Neuronal stem cell (in vitro differentiated cells): ENCODE results near the gene UTF1.

Experiments
- DNase-seq: peaks from one replicate; pipeline ENCODE4 v3.0.0-alpha.2; 2013; ENCODE audit warnings: low spot score
- H2AFZ ChIP-seq: one replicate; pipeline ENCODE4 v1.6.1; 2013; ENCODE audit warnings: mild to moderate bottlenecking, low read length, inconsistent platforms
- H2AK5ac ChIP-seq: 2 replicates; pipeline ENCODE4 v1.6.1; 2013; ENCODE audit warnings: low read depth, mild to moderate bottlenecking, inconsistent platforms, low read length, moderate library complexity, mixed read lengths
- H2BK120ac ChIP-seq: 2 replicates; pipeline ENCODE4 v1.6.1; 2013; ENCODE audit warnings: low read depth, mild to moderate bottlenecking, inconsistent platforms, low read length, moderate library complexity, mixed read lengths
- H2BK12ac ChIP-seq: one replicate; pipeline ENCODE4 v1.6.1; 2013; ENCODE audit warnings: low read length, inconsistent platforms
- H2BK15ac ChIP-seq: 2 replicates; pipeline ENCODE4 v1.6.1; 2013; ENCODE audit warnings: mild to moderate bottlenecking, low read length, inconsistent platforms, mixed read lengths
- H2BK5ac ChIP-seq: one replicate; pipeline ENCODE4 v1.6.1; 2013; ENCODE audit warnings: inconsistent platforms, mild to moderate bottlenecking, low read length, moderate library complexity
- H3K14ac ChIP-seq: one replicate; pipeline ENCODE4 v1.6.1; 2013; ENCODE audit warnings: low read length, inconsistent platforms
- H3K18ac ChIP-seq: 2 replicates; pipeline ENCODE4 v1.6.1; 2013; ENCODE audit warnings: low read length, inconsistent platforms
- H3K23ac ChIP-seq: 2 replicates; pipeline ENCODE4 v1.6.1; 2013; ENCODE audit warnings: low read depth, mild to moderate bottlenecking, mixed read lengths, low read length, inconsistent platforms; ENCODE audit not compliant: poor library complexity
- H3K27ac ChIP-seq: replicated peaks from 3 replicates; pipeline ENCODE4 v1.5.1; 2013; ENCODE audit warnings: low read length, inconsistent platforms
- H3K27me3 ChIP-seq, 3 experiments: 2 replicates each; pipeline ENCODE4 v1.6.1; 2013; ENCODE audit warnings: low read length in 3 of 3, mild to moderate bottlenecking in 2 of 3, inconsistent platforms in 1 of 3, low read depth in 1 of 3, mixed read lengths in 1 of 3, moderate library complexity in 1 of 3; ENCODE audit not compliant: control insufficient read depth in 3 of 3, insufficient read depth in 3 of 3
- H3K36me3 ChIP-seq, 2 donors: replicated peaks in 1 of 2; 2 replicates each; pipeline ENCODE4 v1.6.1; 2013; ENCODE audit warnings: low read length in 2 of 2; ENCODE audit not compliant: control insufficient read depth in 2 of 2, insufficient read depth in 2 of 2
- H3K4ac ChIP-seq: 2 replicates; pipeline ENCODE4 v1.6.1; 2013; ENCODE audit warnings: inconsistent platforms, mild to moderate bottlenecking, low read length, moderate library complexity
- H3K4me1 ChIP-seq, 2 donors: 1 replicate in 1 of 2; 2 replicates in 1 of 2; pipeline ENCODE4 v1.6.1; 2013; ENCODE audit warnings: low read length in 2 of 2, low read depth in 1 of 2; ENCODE audit not compliant: control insufficient read depth in 2 of 2, insufficient read depth in 1 of 2
- H3K4me2 ChIP-seq: one replicate; pipeline ENCODE4 v1.6.1; 2013; ENCODE audit warnings: mild to moderate bottlenecking, low read length, inconsistent platforms; ENCODE audit not compliant: insufficient read depth, poor library complexity, severe bottlenecking
- H3K4me3 ChIP-seq, 2 donors: 2 replicates each; pipeline ENCODE4 v1.5.1; 2013; ENCODE audit warnings: low read length in 2 of 2, mild to moderate bottlenecking in 2 of 2, inconsistent platforms in 1 of 2, moderate library complexity in 1 of 2
- H3K79me1 ChIP-seq: one replicate; pipeline ENCODE4 v1.6.1; 2013; ENCODE audit warnings: low read depth, mild to moderate bottlenecking, inconsistent platforms, low read length, moderate library complexity
- H3K9ac ChIP-seq: one replicate; pipeline ENCODE4 v1.6.1; 2013; ENCODE audit warnings: mild to moderate bottlenecking, low read depth, low read length, inconsistent platforms; ENCODE audit not compliant: poor library complexity
- H3K9me3 ChIP-seq, 2 donors: replicated peaks in 1 of 2; 2 replicates each; pipeline versions ENCODE3 to v1.6.1; 2013; ENCODE audit warnings: low read length in 2 of 2, mild to moderate bottlenecking in 2 of 2, inconsistent platforms in 1 of 2, low read depth in 1 of 2, mixed read lengths in 1 of 2, moderate library complexity in 1 of 2; ENCODE audit not compliant: control insufficient read depth in 2 of 2, insufficient read depth in 1 of 2
- H4K8ac ChIP-seq: one replicate; pipeline ENCODE4 v1.6.1; 2013; ENCODE audit warnings: low read depth, mild to moderate bottlenecking, inconsistent platforms, low read length, moderate library complexity
- H4K91ac ChIP-seq: one replicate; pipeline ENCODE4 v1.6.1; 2013; ENCODE audit warnings: low read length, low read depth, mild to moderate bottlenecking, inconsistent platforms; ENCODE audit not compliant: poor library complexity
- WGBS, 2 donors: extraction: QIAGEN DNeasy Blood & Tissue Kit; methylation state at CpG; one replicate each; pipeline ENCODE4 v1.1.7; 2013; ENCODE audit warnings: missing lambda C conversion rate in 2 of 2, mixed read lengths in 1 of 2; ENCODE audit not compliant: insufficient read length in 2 of 2, insufficient replicate concordance in 1 of 2; ENCODE audit errors: extremely low coverage in 2 of 2; 5-methylcytosine and 5-hydroxymethylcytosine counted together

Gene UTF1

GRCh38 chr10:133182791-133183645 lies 47.0 kb upstream of the UTF1 start:
- Histone ChIP-seq H2BK5ac (no peak overlapping the region), H3K23ac (peak overlapping the region; percentile 85), H3K4me1 (peaks cover 5% of the 10 kb centered on the region in 2 donors), H2AFZ (no peak overlapping the region), H4K91ac (no peak overlapping the region), H3K27me3 (peaks cover 0 to 2% (median 0%) of the 10 kb centered on the region in 3 experiments), H3K79me1 (peaks cover 9% of the 10 kb centered on the region), H3K18ac (peak overlapping the region; percentile 64), H2BK120ac (no peak overlapping the region), H2BK15ac (no peak overlapping the region), H3K4me2 (peak overlapping the region; percentile 11), H3K9ac (no peak overlapping the region), H3K27ac (no peak overlapping the region), H4K8ac (peak overlapping the region; percentile 65), H3K4ac (peak overlapping the region; percentile 37), H2BK12ac (peak overlapping the region; percentile 10), H2AK5ac (no peak overlapping the region), H3K36me3 (peaks cover 0 to 10% of the 10 kb centered on the region in 2 donors), H3K9me3 (peaks cover 0 to 9% of the 10 kb centered on the region in 2 donors), H3K4me3 (no peak overlapping the region), H3K14ac (peak overlapping the region; percentile 82)
- DNase-seq: no peak
- WGBS, 2 donors: no CpG with 5 or more reads among the region's 66 CpGs

DNA sequence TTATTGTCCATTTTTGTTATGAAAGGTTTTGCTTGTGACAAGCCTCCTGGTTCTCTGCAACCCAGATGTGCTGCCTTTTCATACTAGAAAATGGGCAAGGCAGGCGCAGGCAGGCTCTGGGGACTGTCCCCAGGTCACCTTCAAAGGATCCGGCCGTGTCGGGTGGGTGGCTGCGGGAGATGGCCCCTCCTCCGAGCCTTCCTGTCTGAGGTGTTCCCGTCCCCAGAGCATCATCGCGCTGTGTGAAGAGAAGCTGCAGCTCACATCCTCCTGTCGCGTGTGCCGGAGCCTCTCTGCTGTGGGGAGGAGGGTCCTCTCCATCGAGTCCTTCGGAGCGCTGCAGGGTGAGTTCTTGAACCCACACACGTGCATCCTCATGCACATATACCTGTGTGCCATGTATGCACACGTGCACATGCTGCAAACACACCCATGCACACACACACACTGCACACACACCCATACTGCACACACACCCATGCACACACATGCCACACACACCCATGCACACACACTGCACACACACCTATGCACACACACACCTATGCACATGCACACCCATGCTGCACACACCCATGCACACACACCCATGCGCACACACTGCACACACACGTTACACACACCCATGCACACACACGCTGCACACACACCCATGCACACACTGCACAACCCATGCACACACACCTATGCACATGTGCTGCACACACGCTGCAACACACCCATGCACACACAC lies 46.2 kb upstream of the UTF1 start:
- Histone ChIP-seq H4K8ac (peak overlapping the region; percentile 43), H3K4ac (no peak overlapping the region), H3K27me3 (peaks cover 0 to 2% (median 0%) of the 10 kb centered on the region in 3 experiments), H4K91ac (no peak overlapping the region), H2BK15ac (no peak overlapping the region), H3K23ac (no peak overlapping the region), H2BK5ac (no peak overlapping the region), H3K4me1 (peaks cover 5% of the 10 kb centered on the region in 2 donors), H3K9me3 (peaks cover 0 to 8% of the 10 kb centered on the region in 2 donors), H3K14ac (peak overlapping the region; percentile 94), H3K79me1 (peaks cover 9% of the 10 kb centered on the region), H3K4me2 (no peak overlapping the region), H2BK120ac (no peak overlapping the region), H2AFZ (no peak overlapping the region), H3K9ac (peak overlapping the region; percentile 88), H3K4me3 (peak overlapping the region in 1 of 2 donors; percentile 70), H2BK12ac (no peak overlapping the region), H3K36me3 (peaks cover 0 to 10% of the 10 kb centered on the region in 2 donors), H3K18ac (no peak overlapping the region), H2AK5ac (no peak overlapping the region), H3K27ac (no peak overlapping the region)
- no CpG with 5 or more reads among the region's 21 CpGs for WGBS, 2 donors
- DNase-seq: no peak

DNA sequence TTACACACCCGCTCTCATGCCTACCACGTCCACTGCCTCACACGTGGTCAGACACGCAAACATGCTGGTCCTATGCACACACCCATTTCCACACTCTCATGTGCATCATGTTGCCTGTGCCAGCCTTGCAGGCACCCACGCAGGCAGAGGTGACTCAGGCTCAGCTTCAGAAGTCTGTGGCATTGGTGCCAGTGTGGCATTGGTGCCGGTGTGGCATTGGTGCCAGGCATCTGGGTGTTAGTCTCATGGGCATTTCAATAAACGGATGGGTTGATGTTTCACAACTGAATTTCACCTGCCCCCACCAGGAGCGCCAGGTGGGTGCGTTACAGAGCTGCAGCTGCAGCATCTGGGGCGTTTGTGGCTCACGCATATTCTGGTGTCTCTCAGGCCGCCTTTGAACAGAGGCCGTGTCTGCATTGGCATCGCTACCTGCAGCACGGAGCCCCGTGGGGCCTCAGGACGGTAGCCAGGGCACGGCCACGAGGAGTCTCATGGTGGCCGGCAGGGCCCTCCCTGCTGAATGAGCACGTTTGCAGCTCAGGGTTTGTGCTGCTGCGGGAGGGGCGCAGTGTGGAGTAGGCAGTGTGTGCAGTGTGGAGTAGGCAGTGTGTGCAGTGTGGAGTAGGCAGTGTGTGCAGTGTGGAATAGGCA lies 45.3 kb upstream of the UTF1 start:
- Histone ChIP-seq H3K18ac (peak overlapping the region; percentile 64), H2BK12ac (peak overlapping the region; percentile 94), H3K9ac (peak overlapping the region; percentile 44), H3K4ac (no peak overlapping the region), H2BK5ac (no peak overlapping the region), H2AFZ (no peak overlapping the region), H3K27me3 (peaks cover 0 to 2% (median 0%) of the 10 kb centered on the region in 3 experiments), H4K8ac (peak overlapping the region; percentile 98), H3K14ac (peak overlapping the region; percentile 89), H2AK5ac (no peak overlapping the region), H3K36me3 (peaks cover 0 to 10% of the 10 kb centered on the region in 2 donors), H2BK120ac (no peak overlapping the region), H3K4me2 (no peak overlapping the region), H3K79me1 (peaks cover 9% of the 10 kb centered on the region), H2BK15ac (no peak overlapping the region), H4K91ac (no peak overlapping the region), H3K23ac (peak overlapping the region; percentile 90), H3K4me3 (peak overlapping the region in 1 of 2 donors; percentile 61), H3K27ac (no peak overlapping the region), H3K9me3 (peaks cover 0 to 9% of the 10 kb centered on the region in 2 donors), H3K4me1 (peaks cover 5% of the 10 kb centered on the region in 2 donors)
- no peak for DNase-seq
- WGBS, 2 donors: no CpG with 5 or more reads among the region's 23 CpGs
